GM20000 (cell line): ENCODE data around the gene SCUBE1.

Source experiments
- DNase-seq: peaks from one replicate; pipeline ENCODE4 v3.0.0; 2012; ENCODE audit warnings: low spot score
- TF ChIP-seq, protein P1 (sequence below): IDR thresholded peaks from 2 replicates; pipeline ENCODE4 v1.5.1; 2012; ENCODE audit warnings: mild to moderate bottlenecking, control low read depth; ENCODE audit errors: extremely low read depth, missing control alignments

Gene SCUBE1

DNA sequence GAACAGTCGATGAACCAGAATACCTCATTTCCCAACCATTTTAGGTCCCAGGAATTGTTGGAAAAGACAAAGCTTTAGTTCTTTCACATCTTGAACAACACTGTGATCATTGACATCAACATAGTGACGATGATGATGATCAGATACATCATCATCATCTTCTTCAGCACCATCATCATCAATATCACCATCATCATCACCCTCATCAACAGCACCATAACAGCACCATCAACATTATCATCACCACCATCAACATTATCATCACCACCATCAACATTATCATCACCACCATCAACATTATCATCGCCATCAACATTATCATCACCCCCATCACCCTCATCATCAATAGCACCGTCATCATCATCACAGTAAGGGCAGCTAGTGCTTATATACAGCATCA is 8.8 kb downstream of the SCUBE1 start:
- DNase-seq = no peak
- TF ChIP-seq, protein P1, sequence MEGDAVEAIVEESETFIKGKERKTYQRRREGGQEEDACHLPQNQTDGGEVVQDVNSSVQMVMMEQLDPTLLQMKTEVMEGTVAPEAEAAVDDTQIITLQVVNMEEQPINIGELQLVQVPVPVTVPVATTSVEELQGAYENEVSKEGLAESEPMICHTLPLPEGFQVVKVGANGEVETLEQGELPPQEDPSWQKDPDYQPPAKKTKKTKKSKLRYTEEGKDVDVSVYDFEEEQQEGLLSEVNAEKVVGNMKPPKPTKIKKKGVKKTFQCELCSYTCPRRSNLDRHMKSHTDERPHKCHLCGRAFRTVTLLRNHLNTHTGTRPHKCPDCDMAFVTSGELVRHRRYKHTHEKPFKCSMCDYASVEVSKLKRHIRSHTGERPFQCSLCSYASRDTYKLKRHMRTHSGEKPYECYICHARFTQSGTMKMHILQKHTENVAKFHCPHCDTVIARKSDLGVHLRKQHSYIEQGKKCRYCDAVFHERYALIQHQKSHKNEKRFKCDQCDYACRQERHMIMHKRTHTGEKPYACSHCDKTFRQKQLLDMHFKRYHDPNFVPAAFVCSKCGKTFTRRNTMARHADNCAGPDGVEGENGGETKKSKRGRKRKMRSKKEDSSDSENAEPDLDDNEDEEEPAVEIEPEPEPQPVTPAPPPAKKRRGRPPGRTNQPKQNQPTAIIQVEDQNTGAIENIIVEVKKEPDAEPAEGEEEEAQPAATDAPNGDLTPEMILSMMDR = no peak

DNA sequence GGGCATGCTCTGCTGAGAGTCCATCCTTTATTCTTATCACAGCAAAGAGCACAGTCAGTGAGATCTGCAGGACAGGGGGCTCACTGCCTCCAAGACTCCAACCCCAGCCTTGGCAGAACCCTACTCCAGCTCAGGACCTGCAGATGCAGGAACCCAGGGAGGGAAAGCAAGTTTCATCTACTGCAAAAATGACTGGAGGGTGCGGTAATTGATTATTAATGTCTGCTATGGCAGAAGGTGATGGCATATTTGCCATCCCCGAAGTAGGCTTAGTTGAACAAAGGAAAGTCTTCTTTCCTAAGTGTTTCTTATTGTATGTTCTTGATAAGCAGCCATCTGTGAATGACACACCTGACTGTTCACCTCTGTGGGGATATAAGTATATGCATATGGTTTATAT is 9.2 kb downstream of the SCUBE1 start:
- TF ChIP-seq, protein P1 = no peak
- no peak for DNase-seq

DNA sequence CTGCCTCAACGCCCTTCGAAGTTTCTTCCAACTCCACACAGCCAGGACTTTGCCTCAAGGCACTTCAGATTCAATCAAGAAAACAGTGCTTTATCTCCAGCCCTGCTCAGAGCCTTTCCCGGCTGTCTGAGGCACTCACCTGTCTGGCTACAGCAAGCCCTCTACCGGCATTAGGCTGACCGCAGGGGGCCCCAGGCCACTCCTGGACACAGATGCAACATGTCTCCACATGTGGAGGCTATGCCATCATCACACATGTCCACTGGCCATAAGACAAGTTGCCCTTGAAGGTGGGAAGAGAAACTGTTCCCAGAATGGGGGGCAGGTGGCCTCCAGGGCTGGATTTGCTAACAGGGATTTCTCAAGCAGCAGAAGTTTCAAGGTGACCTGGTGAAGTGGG is 10.0 kb downstream of the SCUBE1 start:
- no peak for DNase-seq

DNA sequence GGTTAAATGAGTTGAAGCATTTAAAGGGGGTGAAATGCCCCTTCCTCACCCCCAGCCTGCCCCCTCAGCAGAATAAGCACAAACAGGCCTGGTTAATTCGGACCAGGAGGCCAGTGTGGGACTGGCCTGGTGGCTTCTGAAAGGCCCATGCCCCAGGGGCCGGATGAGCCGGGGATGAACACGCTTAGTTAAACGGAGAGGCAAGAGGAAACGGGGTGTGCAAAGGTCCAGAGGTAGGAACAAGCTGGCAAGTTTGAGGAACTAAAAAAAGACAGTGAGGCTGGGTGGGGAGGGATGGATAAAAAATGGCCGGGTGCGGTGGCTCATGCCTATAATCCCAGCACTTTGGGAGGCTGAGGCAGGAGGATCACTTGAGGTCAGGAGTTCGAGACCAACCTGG is 11.5 kb downstream of the SCUBE1 start:
- no peak for DNase-seq
- TF ChIP-seq, protein P1 = no peak

More for the DNA sequence above, 10.0 kb downstream of the SCUBE1 start:
- TF ChIP-seq, protein P1 = no peak

DNA sequence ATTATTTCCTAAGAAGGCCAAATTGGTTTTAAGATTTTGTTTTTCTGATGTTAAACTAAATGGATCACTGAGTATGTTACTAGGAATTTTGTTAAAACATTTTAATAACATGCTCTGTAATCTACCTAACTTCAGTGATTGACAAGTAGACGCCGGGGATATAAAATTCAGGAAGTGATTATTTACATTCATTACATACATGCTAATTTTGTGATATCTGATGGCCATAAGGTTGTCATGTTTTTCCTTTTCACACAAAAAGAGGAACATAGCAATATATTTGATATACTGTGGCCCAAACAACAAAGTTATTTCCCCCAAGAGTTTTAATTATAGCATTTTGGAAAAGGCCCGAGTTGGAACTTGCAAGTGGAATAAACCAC is 12.1 kb downstream of the SCUBE1 start:
- DNase-seq = no peak
- TF ChIP-seq, protein P1 = no peak

DNA sequence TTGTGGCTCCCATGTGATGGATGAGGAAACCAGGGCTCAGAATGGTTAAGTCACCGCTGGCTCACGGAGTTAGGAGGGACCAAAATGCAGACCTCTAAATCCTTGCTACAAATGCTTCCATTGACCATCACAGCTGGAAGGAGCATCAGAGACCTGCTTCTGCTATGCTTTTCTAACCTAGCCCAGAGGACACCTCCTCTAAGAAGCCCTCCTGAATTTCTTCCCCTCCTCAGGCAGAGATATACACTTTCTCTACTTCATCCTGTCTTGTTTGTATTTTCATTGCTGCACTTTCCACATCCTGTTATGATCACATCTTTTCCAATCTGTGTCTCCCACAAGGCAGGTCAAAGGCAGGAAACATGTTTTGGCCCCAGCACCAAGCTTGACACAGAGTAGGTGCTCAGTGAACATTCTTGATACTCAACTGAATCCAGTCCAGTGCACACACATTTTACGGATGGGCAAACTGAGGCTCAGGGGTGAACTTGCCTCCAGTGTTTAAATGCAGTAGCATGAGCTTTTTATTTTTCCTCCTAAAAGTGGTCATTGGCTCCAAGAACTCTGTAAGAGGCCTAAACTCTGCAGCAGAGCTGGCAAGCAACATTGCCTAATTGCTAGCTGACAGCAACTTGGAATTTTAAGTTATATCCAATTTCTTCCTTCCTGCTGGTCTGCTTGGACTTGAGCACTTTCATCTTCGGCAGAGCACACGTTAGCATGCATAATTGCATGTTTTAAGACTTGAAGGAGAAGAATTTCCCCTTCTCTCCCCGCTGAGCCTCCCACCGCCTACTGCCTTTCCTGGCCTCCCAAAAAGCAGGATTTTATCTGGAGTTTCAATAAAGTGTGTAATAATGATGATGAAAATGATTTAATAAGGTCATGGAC is 12.7 kb downstream of the SCUBE1 start:
- TF ChIP-seq, protein P1 = no peak

DNA sequence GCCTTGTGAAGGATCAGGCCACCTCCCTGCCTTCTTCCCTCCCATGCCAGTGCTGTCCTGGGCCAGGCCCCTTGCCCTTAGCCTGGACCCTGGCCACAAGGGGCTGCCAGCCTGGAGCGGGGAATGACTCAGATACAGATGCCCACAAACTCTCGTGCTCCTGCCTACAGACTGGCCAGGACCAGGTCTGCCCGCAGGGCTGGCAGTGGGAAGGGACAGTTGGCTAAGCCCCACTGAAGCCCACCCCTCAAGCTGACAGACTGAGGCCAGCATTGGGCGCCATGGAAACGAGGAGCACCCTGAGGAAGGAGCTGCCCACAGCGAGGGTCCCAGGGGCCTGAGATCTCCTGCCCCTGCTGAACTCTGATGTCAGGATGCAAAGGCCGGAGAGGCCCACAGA is 14.1 kb downstream of the SCUBE1 start:
- TF ChIP-seq, protein P1 = no peak

More for the DNA sequence above, 12.7 kb downstream of the SCUBE1 start:
- DNase-seq = no peak

More for the DNA sequence above, 14.1 kb downstream of the SCUBE1 start:
- no peak for DNase-seq
